ENCODE results near the gene MYPN. TPM values are rescaled to one million over a fixed set of nuclear protein-coding genes. Genes with fewer than 3 reads are reported as not detected.

MYPN gene
- total RNA-seq, 3 donors from 2014 or later = 0.47 to 1.8 (median 0.93) TPM

DNA sequence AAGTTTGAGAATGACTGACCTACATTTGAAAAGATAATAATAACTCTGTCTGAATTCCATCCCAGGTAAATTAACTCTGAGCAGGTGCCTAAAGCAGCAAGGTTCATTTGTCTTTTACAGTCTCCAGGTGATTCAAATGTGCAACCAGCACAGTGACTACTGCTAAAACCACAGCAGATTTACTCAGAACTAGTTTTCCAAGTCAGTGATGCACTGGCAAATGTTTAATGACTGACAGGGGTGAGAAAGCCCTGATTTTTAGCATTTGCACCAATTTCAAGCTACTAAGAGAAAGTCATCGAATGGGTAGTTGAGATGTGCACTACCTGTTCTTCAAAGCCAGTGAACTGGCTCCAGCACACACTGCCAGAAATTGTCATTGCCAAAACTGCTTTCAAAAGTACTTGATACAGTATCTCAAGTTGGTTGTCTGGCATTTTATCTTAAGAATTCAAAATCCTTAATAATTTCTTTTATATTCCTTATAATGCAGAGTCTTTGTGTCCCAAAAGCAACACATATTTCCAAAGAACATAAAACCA, 62.3 kb downstream of the MYPN start:
- TF ChIP-seq, protein P1, sequence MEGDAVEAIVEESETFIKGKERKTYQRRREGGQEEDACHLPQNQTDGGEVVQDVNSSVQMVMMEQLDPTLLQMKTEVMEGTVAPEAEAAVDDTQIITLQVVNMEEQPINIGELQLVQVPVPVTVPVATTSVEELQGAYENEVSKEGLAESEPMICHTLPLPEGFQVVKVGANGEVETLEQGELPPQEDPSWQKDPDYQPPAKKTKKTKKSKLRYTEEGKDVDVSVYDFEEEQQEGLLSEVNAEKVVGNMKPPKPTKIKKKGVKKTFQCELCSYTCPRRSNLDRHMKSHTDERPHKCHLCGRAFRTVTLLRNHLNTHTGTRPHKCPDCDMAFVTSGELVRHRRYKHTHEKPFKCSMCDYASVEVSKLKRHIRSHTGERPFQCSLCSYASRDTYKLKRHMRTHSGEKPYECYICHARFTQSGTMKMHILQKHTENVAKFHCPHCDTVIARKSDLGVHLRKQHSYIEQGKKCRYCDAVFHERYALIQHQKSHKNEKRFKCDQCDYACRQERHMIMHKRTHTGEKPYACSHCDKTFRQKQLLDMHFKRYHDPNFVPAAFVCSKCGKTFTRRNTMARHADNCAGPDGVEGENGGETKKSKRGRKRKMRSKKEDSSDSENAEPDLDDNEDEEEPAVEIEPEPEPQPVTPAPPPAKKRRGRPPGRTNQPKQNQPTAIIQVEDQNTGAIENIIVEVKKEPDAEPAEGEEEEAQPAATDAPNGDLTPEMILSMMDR (IDR thresholded peaks at IDR 0.05) = no peak
- H3K4me3 ChIP-seq = no peak overlapping the region
- no peaks in the 10 kb centered on the region for H3K4me1 ChIP-seq (ENCODE audit: low read depth)
- DNase-seq = no peak
- intact Hi-C loops (cut with DNase I, micrococcal nuclease) = no loop called here
- H3K9me3 ChIP-seq = no peaks in the 10 kb centered on the region
- H3K36me3 ChIP-seq (ENCODE audit: low read depth) = no peaks in the 10 kb centered on the region
- ATAC-seq = no peak

- ATAC-seq = peak; percentile 34
Observed at GRCh38 chr10:68172324-68172723, 63.0 kb downstream of the MYPN start.

DNA sequence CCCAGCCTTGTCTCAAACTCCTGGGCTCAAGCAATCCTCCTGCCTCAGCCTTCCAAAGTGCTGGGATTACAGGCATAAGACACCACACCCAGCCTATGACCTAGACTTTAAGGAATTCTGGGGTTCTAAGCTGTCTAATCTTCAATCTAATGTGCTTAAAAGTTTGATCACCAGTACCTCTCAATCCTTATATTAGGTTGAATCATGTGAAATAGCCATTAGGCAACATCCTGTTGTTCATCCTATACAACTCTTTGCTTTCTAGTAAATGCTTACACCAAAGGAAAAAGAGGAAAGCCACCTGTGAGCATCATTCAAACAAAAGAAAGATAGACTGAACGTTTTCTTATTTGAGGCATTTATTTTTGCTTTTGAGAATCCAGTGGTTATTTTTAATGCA, 66.7 kb downstream of the MYPN start:
- ATAC-seq (no peak), DNase-seq (no peak)
- intact Hi-C loops (cut with DNase I, micrococcal nuclease) = no loop called here
- TF ChIP-seq, protein P1 (IDR thresholded peaks at IDR 0.05) = no peak
- no peaks in the 10 kb centered on the region for H3K36me3 ChIP-seq (ENCODE audit: low read depth)
- H3K4me1 ChIP-seq (ENCODE audit: low read depth) = peaks cover 5% of the 10 kb centered on the region
- no peaks in the 10 kb centered on the region for H3K9me3 ChIP-seq
- H3K4me3 ChIP-seq = no peak overlapping the region

More at GRCh38 chr10:68172324-68172723, 63.0 kb downstream of the MYPN start:
- intact Hi-C loops (cut with DNase I, micrococcal nuclease) = no loop called here
- DNase-seq = no peak
- H3K36me3 ChIP-seq (ENCODE audit: low read depth) = no peaks in the 10 kb centered on the region
- no peak overlapping the region for H3K4me3 ChIP-seq
- TF ChIP-seq, protein P1 (IDR thresholded peaks at IDR 0.05) = no peak
- H3K4me1 ChIP-seq (ENCODE audit: low read depth) = peaks cover 1% of the 10 kb centered on the region
- no peaks in the 10 kb centered on the region for H3K9me3 ChIP-seq

DNA sequence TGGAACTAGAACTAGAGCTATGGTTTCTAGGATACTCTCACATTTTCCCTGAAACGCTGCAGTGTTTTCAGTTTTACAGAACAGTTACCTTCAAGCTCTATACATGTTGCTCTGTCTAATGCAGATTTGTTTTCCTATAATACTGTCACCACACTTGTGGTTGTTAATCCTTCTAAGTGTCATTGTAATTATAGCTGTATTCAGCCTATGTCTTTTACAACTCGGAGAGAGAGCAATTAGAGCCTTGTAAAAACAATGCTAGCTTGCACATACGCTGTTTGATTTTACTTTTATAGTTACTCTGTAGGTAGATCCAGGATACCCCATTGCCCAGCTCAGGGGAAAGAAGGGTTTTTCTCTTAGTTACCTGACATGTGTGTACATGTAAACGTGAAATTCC, 67.5 kb downstream of the MYPN start:
- DNase-seq (no peak), ATAC-seq (peak; percentile 68)
- TF ChIP-seq, protein P1 (IDR thresholded peaks at IDR 0.05) = no peak
- Histone ChIP-seq H3K36me3 (ENCODE audit: low read depth) (no peaks in the 10 kb centered on the region), H3K9me3 (no peaks in the 10 kb centered on the region), H3K4me3 (no peak overlapping the region), H3K4me1 (ENCODE audit: low read depth) (peaks cover 5% of the 10 kb centered on the region)
- intact Hi-C loops (cut with DNase I, micrococcal nuclease) = no loop called here

DNA sequence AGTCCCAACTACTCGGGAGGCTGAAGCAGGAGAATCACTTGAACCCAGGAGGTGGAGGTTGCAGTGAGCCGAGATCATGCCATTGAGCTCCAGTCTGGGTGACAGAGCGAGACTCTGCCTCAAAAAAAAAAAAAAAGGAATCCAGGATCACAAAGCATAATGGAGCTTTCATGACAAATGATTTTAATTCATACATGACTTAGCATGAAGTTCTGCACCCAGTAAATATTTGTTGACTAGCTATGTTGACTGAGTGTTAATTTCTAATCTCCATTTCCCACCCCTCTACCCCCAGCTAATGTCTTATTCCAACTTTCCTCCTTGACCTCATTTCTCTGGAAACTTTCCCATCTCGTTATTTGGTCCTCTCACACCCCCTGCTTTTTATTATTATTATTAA, 69.3 kb downstream of the MYPN start:
- intact Hi-C loops (cut with DNase I, micrococcal nuclease) = no loop called here
- DNase-seq = no peak
- Histone ChIP-seq H3K9me3 (no peaks in the 10 kb centered on the region), H3K4me3 (no peak overlapping the region), H3K36me3 (ENCODE audit: low read depth) (no peaks in the 10 kb centered on the region), H3K4me1 (ENCODE audit: low read depth) (peaks cover 5% of the 10 kb centered on the region)
- no peak for ATAC-seq
- TF ChIP-seq, protein P1 (IDR thresholded peaks at IDR 0.05) = no peak

DNA sequence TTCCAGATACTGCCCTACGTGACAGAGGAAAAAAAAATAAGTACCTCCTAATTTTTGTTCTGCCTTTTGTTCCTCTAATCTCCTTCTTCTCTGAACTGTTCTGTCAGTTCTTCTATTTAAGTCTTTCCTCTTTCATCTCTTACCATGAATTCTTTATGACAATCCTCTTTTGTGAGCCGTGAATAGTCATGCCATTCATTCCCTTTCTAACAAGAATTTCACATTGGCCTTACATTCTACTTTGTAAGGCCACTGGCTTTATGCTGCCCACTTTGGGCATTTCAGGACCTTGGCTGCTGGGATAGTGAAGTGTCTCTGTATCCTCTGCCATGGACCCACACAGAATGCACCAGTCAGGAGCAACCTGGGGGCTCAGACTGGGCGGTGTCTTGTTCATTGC, 69.7 kb downstream of the MYPN start:
- intact Hi-C loops (cut with DNase I, micrococcal nuclease) = no loop called here
- Histone ChIP-seq H3K4me1 (ENCODE audit: low read depth) (peaks cover 5% of the 10 kb centered on the region), H3K9me3 (no peaks in the 10 kb centered on the region), H3K4me3 (no peak overlapping the region), H3K36me3 (ENCODE audit: low read depth) (no peaks in the 10 kb centered on the region)
- ATAC-seq (no peak), DNase-seq (no peak)
- TF ChIP-seq, protein P1 (IDR thresholded peaks at IDR 0.05) = no peak
